ES-I3 (cell line): ENCODE results near the gene PELI2.

ENCODE experiments used
- H3K36me3 ChIP-seq: 2 replicates; pipeline ENCODE4 v1.6.1; 2013; ENCODE audit warnings: mild to moderate bottlenecking, low read length, control low read depth, moderate library complexity; ENCODE audit not compliant: insufficient read depth
- H3K4me1 ChIP-seq: 2 replicates; pipeline ENCODE4 v1.6.1; 2013; ENCODE audit warnings: mild to moderate bottlenecking, control low read depth, low read length; ENCODE audit not compliant: insufficient read depth
- H3K9ac ChIP-seq: 2 replicates; pipeline ENCODE4 v1.6.1; 2013; ENCODE audit warnings: low read depth, mild to moderate bottlenecking, low read length, moderate library complexity
- H3K9me3 ChIP-seq: 2 replicates; pipeline ENCODE4 v1.6.1; 2013; ENCODE audit warnings: mild to moderate bottlenecking, low read length, moderate library complexity; ENCODE audit not compliant: control insufficient read depth, insufficient read depth

Gene PELI2

GRCh38 chr14:56107615-56108014 is 10.6 kb upstream of the PELI2 start:
- H3K36me3 ChIP-seq, result no peaks in the 10 kb centered on the region
- no peaks in the 10 kb centered on the region for H3K4me1 ChIP-seq
- no peak overlapping the region for H3K9ac ChIP-seq
- H3K9me3 ChIP-seq, result no peaks in the 10 kb centered on the region

GRCh38 chr14:56108057-56108456 is 10.2 kb upstream of the PELI2 start:
- no peaks in the 10 kb centered on the region for H3K36me3 ChIP-seq
- no peak overlapping the region for H3K9ac ChIP-seq
- H3K9me3 ChIP-seq, result no peaks in the 10 kb centered on the region
- H3K4me1 ChIP-seq, result no peaks in the 10 kb centered on the region

GRCh38 chr14:56112781-56113180 is 5.4 kb upstream of the PELI2 start:
- H3K9ac ChIP-seq, result no peak overlapping the region
- H3K36me3 ChIP-seq, result no peaks in the 10 kb centered on the region
- H3K9me3 ChIP-seq, result no peaks in the 10 kb centered on the region
- peaks cover 5% of the 10 kb centered on the region; the same call in 1 of the 2 replicates for H3K4me1 ChIP-seq

GRCh38 chr14:56115334-56115870 is 2.8 kb upstream of the PELI2 start:
- no peaks in the 10 kb centered on the region for H3K9me3 ChIP-seq
- H3K4me1 ChIP-seq, result peaks cover 5% of the 10 kb centered on the region; the same call in 1 of the 2 replicates
- H3K9ac ChIP-seq, result no peak overlapping the region
- no peaks in the 10 kb centered on the region for H3K36me3 ChIP-seq

- Histone ChIP-seq H3K9ac (no peak overlapping the region), H3K4me1 (peaks cover 5% of the 10 kb centered on the region; the same call in 1 of the 2 replicates), H3K9me3 (no peaks in the 10 kb centered on the region), H3K36me3 (no peaks in the 10 kb centered on the region)
Measured at GRCh38 chr14:56115976-56116893, 2.0 kb upstream of the PELI2 start.

GRCh38 chr14:56118611-56119181 is 485 bp downstream of the PELI2 start:
- no peaks in the 10 kb centered on the region for H3K9me3 ChIP-seq
- H3K9ac ChIP-seq, result peak overlapping the region; percentile 89; the same call in 1 of the 2 replicates
- peaks cover 5% of the 10 kb centered on the region; the same call in 1 of the 2 replicates for H3K4me1 ChIP-seq
- H3K36me3 ChIP-seq, result no peaks in the 10 kb centered on the region

- peaks cover 5% of the 10 kb centered on the region; the same call in 1 of the 2 replicates for H3K4me1 ChIP-seq
- H3K9ac ChIP-seq, result peak overlapping the region; percentile 89; the same call in 1 of the 2 replicates
- no peaks in the 10 kb centered on the region for H3K36me3 ChIP-seq
- H3K9me3 ChIP-seq, result no peaks in the 10 kb centered on the region
Measured at GRCh38 chr14:56119201-56119981, 1.2 kb downstream of the PELI2 start.

GRCh38 chr14:56120091-56120691 is 2.0 kb downstream of the PELI2 start:
- Histone ChIP-seq H3K9ac (peak overlapping the region; percentile 89; the same call in 1 of the 2 replicates), H3K36me3 (no peaks in the 10 kb centered on the region), H3K4me1 (peaks cover 5% of the 10 kb centered on the region; the same call in 1 of the 2 replicates), H3K9me3 (no peaks in the 10 kb centered on the region)

GRCh38 chr14:56121816-56122215 is 3.6 kb downstream of the PELI2 start:
- Histone ChIP-seq H3K9ac (no peak overlapping the region), H3K9me3 (no peaks in the 10 kb centered on the region), H3K4me1 (no peaks in the 10 kb centered on the region; the same call in 1 of the 2 replicates), H3K36me3 (no peaks in the 10 kb centered on the region)

GRCh38 chr14:56122301-56122700 is 4.1 kb downstream of the PELI2 start:
- H3K9me3 ChIP-seq, result no peaks in the 10 kb centered on the region
- H3K9ac ChIP-seq, result no peak overlapping the region
- no peaks in the 10 kb centered on the region; the same call in 1 of the 2 replicates for H3K4me1 ChIP-seq
- no peaks in the 10 kb centered on the region for H3K36me3 ChIP-seq

GRCh38 chr14:56124327-56124726 is 6.1 kb downstream of the PELI2 start:
- Histone ChIP-seq H3K9ac (no peak overlapping the region), H3K4me1 (peaks cover 7% of the 10 kb centered on the region), H3K36me3 (no peaks in the 10 kb centered on the region), H3K9me3 (no peaks in the 10 kb centered on the region; the same call in 1 of the 2 replicates)

- Histone ChIP-seq H3K4me1 (peaks cover 18% of the 10 kb centered on the region), H3K36me3 (no peaks in the 10 kb centered on the region), H3K9ac (no peak overlapping the region), H3K9me3 (no peaks in the 10 kb centered on the region; the same call in 1 of the 2 replicates)
Measured at GRCh38 chr14:56125772-56126636, 7.8 kb downstream of the PELI2 start.

- no peak overlapping the region for H3K9ac ChIP-seq
- H3K9me3 ChIP-seq, result no peaks in the 10 kb centered on the region; the same call in 1 of the 2 replicates
- H3K4me1 ChIP-seq, result peaks cover 18% of the 10 kb centered on the region
- H3K36me3 ChIP-seq, result no peaks in the 10 kb centered on the region
Measured at GRCh38 chr14:56126637-56126913, 8.4 kb downstream of the PELI2 start.
